Smooth muscle cell of the brain vasculature (primary cell): Measurements from ENCODE around the gene FN1.
"Not testable (repeated sequence)": the region's sequence is repeated elsewhere in the genome, so short reads cannot be mapped to it uniquely, and the experiment has no call there.

Experiments
- DNase-seq: peaks from one replicate; pipeline ENCODE4 v3.0.0-alpha.2; 2012; ENCODE audit warnings: low read depth, low spot score

FN1 gene

GRCh38 chr2:215422676-215423075 lies 13.2 kb downstream of the FN1 start:
- DNase-seq: no peak

- DNase-seq: no peak
Measured at GRCh38 chr2:215421859-215422461, 13.9 kb downstream of the FN1 start.

- DNase-seq: no peak
Measured at GRCh38 chr2:215420471-215420935, 15.4 kb downstream of the FN1 start.

- no peak for DNase-seq
Measured at GRCh38 chr2:215419769-215420470, 15.9 kb downstream of the FN1 start.

- no peak for DNase-seq
Measured at GRCh38 chr2:215419113-215419512, 16.8 kb downstream of the FN1 start.

- DNase-seq: no peak
Measured at GRCh38 chr2:215418064-215418963, 17.6 kb downstream of the FN1 start.

- DNase-seq: no peak
Measured at GRCh38 chr2:215417400-215417951, 18.4 kb downstream of the FN1 start.

- no peak for DNase-seq
Measured at GRCh38 chr2:215416656-215417055, 19.2 kb downstream of the FN1 start.

GRCh38 chr2:215415820-215416577 lies 19.9 kb downstream of the FN1 start:
- no peak for DNase-seq

GRCh38 chr2:215415218-215415617 lies 20.6 kb downstream of the FN1 start:
- no peak for DNase-seq

GRCh38 chr2:215414674-215415073 lies 21.2 kb downstream of the FN1 start:
- no peak for DNase-seq

- no peak for DNase-seq
Measured at GRCh38 chr2:215413974-215414373, 21.9 kb downstream of the FN1 start.

- no peak for DNase-seq
Measured at GRCh38 chr2:215413484-215413777, 22.4 kb downstream of the FN1 start.

- DNase-seq: no peak
Measured at GRCh38 chr2:215411941-215412743, 23.7 kb downstream of the FN1 start.

- peak; percentile 78 for DNase-seq
Measured at GRCh38 chr2:215410932-215411285, 25.0 kb downstream of the FN1 start.

- not testable (repeated sequence) for DNase-seq
Measured at GRCh38 chr2:215410181-215410931, 25.5 kb downstream of the FN1 start.

- no peak for DNase-seq
Measured at GRCh38 chr2:215409331-215410127, 26.3 kb downstream of the FN1 start.

GRCh38 chr2:215408441-215408840 lies 27.4 kb downstream of the FN1 start:
- not testable (repeated sequence) for DNase-seq

- DNase-seq: no peak
Measured at GRCh38 chr2:215407590-215408264, 28.1 kb downstream of the FN1 start.
